ENCODE data around the gene CNTN2.

CNTN2 gene

DNA sequence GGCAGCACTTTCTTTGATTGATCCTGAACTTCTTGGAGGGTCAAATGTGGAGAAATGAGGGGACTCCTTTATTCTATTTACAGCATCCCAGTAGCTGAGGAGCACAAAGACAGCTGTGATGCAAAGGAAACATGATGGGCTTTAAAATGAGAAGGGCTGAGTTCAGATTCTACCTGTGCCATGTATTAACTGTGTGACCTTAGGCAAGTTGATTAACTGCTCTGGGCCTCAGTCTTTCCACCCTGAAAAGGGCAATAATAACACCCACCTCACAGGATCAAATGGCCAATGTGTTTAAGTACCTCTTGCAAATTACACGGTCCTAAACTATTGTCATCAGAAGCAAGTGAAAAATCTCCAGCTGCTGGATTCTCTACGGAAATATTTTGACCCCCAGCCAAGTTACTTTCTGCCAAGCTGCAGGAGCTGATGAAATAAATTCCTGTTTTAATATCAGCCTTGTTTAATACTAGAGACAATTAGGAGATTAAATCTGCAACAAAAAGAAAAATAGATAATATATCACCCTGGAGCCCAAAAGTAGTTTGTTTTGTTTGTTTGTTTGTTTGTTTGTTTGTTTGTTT is 25.5 kb downstream of the CNTN2 start:
- ATAC-seq (ENCODE audit: insufficient read depth, low read depth) (no peak), DNase-seq (no peak)
- Histone ChIP-seq H3K79me2 (ENCODE audit: insufficient read depth, low read length) (no peaks in the 10 kb centered on the region), H3K9ac (ENCODE audit: low read depth, low read length) (no peak overlapping the region), H3K4me3 (ENCODE audit: low read depth in 1 of 2, low read length in 2 of 2) (no peak overlapping the region), H3K36me3 (ENCODE audit: insufficient read depth, low read length) (no peaks in the 10 kb centered on the region), H3K27ac (ENCODE audit: low read length) (no peak overlapping the region), H3K27me3 (ENCODE audit: insufficient read depth, low read length, poor library complexity) (no peaks in the 10 kb centered on the region), H3K4me1 (ENCODE audit: insufficient read depth, low read length) (no peaks in the 10 kb centered on the region), H2AFZ (ENCODE audit: low read depth, low read length) (no peak overlapping the region), H3K9me3 (ENCODE audit: insufficient read depth, low read length, severe bottlenecking) (no peaks in the 10 kb centered on the region), H4K20me1 (ENCODE audit: insufficient read depth, low read length) (no peaks in the 10 kb centered on the region), H3K4me2 (ENCODE audit: insufficient read depth, low read length) (no peak overlapping the region)
- TF ChIP-seq, protein P1, sequence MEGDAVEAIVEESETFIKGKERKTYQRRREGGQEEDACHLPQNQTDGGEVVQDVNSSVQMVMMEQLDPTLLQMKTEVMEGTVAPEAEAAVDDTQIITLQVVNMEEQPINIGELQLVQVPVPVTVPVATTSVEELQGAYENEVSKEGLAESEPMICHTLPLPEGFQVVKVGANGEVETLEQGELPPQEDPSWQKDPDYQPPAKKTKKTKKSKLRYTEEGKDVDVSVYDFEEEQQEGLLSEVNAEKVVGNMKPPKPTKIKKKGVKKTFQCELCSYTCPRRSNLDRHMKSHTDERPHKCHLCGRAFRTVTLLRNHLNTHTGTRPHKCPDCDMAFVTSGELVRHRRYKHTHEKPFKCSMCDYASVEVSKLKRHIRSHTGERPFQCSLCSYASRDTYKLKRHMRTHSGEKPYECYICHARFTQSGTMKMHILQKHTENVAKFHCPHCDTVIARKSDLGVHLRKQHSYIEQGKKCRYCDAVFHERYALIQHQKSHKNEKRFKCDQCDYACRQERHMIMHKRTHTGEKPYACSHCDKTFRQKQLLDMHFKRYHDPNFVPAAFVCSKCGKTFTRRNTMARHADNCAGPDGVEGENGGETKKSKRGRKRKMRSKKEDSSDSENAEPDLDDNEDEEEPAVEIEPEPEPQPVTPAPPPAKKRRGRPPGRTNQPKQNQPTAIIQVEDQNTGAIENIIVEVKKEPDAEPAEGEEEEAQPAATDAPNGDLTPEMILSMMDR (IDR thresholded peaks at IDR 0.05; ENCODE audit: borderline replicate concordance, extremely low read depth, low read length, poor library complexity, severe bottlenecking), result no peak
- TF ChIP-seq EZH2 (IDR thresholded peaks at IDR 0.05; ENCODE audit: borderline replicate concordance, low read depth, low read length, severe bottlenecking), result no peak

DNA sequence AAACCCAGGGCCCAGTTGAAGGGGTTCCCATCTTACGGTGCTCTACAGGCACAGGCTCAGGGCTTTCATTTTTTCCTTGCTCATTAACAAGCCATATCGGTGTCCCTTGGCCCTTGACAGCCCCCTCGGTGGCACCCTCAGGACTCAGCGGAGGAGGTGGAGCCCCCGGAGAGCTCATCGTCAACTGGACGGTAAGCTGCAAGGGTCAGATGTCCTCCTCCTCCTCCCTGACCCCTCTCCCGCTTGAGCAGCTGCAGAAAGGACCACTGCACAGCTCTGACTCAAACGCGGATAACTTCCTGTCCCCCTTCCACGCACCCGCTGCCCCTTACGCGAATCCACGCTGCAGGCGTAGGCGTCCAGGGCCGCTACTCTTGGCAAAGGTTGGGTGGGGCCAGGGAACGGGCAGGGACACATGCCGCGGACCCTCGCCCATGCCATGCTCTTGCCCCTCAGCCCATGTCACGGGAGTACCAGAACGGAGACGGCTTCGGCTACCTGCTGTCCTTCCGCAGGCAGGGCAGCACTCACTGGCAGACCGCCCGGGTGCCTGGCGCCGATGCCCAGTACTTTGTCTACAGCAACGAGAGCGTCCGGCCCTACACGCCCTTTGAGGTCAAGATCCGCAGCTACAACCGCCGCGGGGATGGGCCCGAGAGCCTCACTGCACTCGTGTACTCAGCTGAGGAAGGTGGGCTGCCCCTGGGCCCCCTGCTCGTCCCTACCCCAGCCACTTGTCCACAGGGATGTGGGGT is 26.5 kb downstream of the CNTN2 start:
- no peak overlapping the region for H3K9ac ChIP-seq (ENCODE audit: low read depth, low read length)
- no peak overlapping the region for H3K4me2 ChIP-seq (ENCODE audit: insufficient read depth, low read length)
- no peaks in the 10 kb centered on the region for H3K9me3 ChIP-seq (ENCODE audit: insufficient read depth, low read length, severe bottlenecking)
- no peaks in the 10 kb centered on the region for H3K4me1 ChIP-seq (ENCODE audit: insufficient read depth, low read length)
- no peak overlapping the region for H3K4me3 ChIP-seq (ENCODE audit: low read depth in 1 of 2, low read length in 2 of 2)
- TF ChIP-seq, protein P1 (IDR thresholded peaks at IDR 0.05; ENCODE audit: borderline replicate concordance, extremely low read depth, low read length, poor library complexity, severe bottlenecking), result no peak
- TF ChIP-seq EZH2 (IDR thresholded peaks at IDR 0.05; ENCODE audit: borderline replicate concordance, low read depth, low read length, severe bottlenecking), result no peak
- DNase-seq (no peak), ATAC-seq (ENCODE audit: insufficient read depth, low read depth) (no peak)
- no peaks in the 10 kb centered on the region for H4K20me1 ChIP-seq (ENCODE audit: insufficient read depth, low read length)
- H3K36me3 ChIP-seq (ENCODE audit: insufficient read depth, low read length), result no peaks in the 10 kb centered on the region
- H3K27me3 ChIP-seq (ENCODE audit: insufficient read depth, low read length, poor library complexity), result no peaks in the 10 kb centered on the region
- no peak overlapping the region for H2AFZ ChIP-seq (ENCODE audit: low read depth, low read length)
- H3K79me2 ChIP-seq (ENCODE audit: insufficient read depth, low read length), result no peaks in the 10 kb centered on the region
- no peak overlapping the region for H3K27ac ChIP-seq (ENCODE audit: low read length)

DNA sequence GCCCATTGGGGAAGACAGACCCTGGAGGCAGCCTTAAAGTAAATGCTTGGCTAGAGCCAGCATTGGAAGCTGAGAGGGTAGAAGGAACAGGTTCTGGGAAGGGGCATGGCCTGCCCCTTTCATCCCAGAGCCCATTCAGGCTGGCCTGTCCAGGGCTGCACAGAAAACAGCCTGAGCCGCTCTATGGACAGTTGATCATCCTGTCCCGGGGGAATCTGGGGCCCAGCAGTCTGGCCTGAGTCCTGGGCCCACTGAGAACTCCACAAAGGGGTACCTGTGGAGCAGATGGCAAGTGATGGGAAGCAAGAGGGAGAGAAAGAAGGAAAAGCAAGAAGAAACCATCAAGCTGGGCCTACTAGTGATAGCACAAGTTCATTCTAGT is 28.0 kb downstream of the CNTN2 start:
- Histone ChIP-seq H3K4me1 (ENCODE audit: insufficient read depth, low read length) (no peaks in the 10 kb centered on the region), H3K4me2 (ENCODE audit: insufficient read depth, low read length) (no peak overlapping the region), H3K9ac (ENCODE audit: low read depth, low read length) (no peak overlapping the region), H4K20me1 (ENCODE audit: insufficient read depth, low read length) (no peaks in the 10 kb centered on the region), H3K27me3 (ENCODE audit: insufficient read depth, low read length, poor library complexity) (no peaks in the 10 kb centered on the region), H3K79me2 (ENCODE audit: insufficient read depth, low read length) (no peaks in the 10 kb centered on the region), H3K27ac (ENCODE audit: low read length) (no peak overlapping the region), H3K4me3 (ENCODE audit: low read depth in 1 of 2, low read length in 2 of 2) (no peak overlapping the region), H2AFZ (ENCODE audit: low read depth, low read length) (no peak overlapping the region), H3K9me3 (ENCODE audit: insufficient read depth, low read length, severe bottlenecking) (no peaks in the 10 kb centered on the region), H3K36me3 (ENCODE audit: insufficient read depth, low read length) (no peaks in the 10 kb centered on the region)
- ATAC-seq (ENCODE audit: insufficient read depth, low read depth) (no peak), DNase-seq (no peak)
- TF ChIP-seq, protein P1 (IDR thresholded peaks at IDR 0.05; ENCODE audit: borderline replicate concordance, extremely low read depth, low read length, poor library complexity, severe bottlenecking), result no peak
- no peak for TF ChIP-seq EZH2 (IDR thresholded peaks at IDR 0.05; ENCODE audit: borderline replicate concordance, low read depth, low read length, severe bottlenecking)
